NT2/D1 (cell line): ENCODE measurements around the gene HIP1.
"Not testable (repeated sequence)": the region's sequence is repeated elsewhere in the genome, so short reads cannot be mapped to it uniquely, and the experiment has no call there.

Source experiments
- DNase-seq: peaks from one replicate; pipeline ENCODE4 v3.0.0-alpha.2; 2011; ENCODE audit warnings: low read depth, low spot score
- H3K27me3 ChIP-seq: 2 replicates; pipeline ENCODE4 v1.6.0; 2011; ENCODE audit warnings: mild to moderate bottlenecking; ENCODE audit not compliant: insufficient read length, insufficient read depth
- H3K36me3 ChIP-seq: 2 replicates; pipeline ENCODE4 v1.6.1; 2011; ENCODE audit warnings: mild to moderate bottlenecking, low read length, mixed read lengths; ENCODE audit not compliant: insufficient read depth, insufficient read length
- H3K4me1 ChIP-seq: 2 replicates; pipeline ENCODE4 v1.5.1; 2011; ENCODE audit not compliant: insufficient read depth, insufficient read length
- H3K4me3 ChIP-seq: 2 replicates; pipeline ENCODE4 v1.5.1; 2011; ENCODE audit warnings: low read depth; ENCODE audit not compliant: insufficient read length
- H3K9ac ChIP-seq: 2 replicates; pipeline ENCODE4 v1.6.0; 2011; ENCODE audit warnings: low read depth; ENCODE audit not compliant: insufficient read length
- H3K9me3 ChIP-seq: 2 replicates; pipeline ENCODE4 v1.5.1; 2011; ENCODE audit warnings: mild to moderate bottlenecking, low read length; ENCODE audit not compliant: insufficient read depth
- SUZ12 ChIP-seq: IDR thresholded peaks from 2 replicates; pipeline ENCODE4 v1.6.1; 2011; ENCODE audit not compliant: insufficient read length, insufficient read depth; ENCODE audit errors: extremely low read depth
- YY1 ChIP-seq: IDR thresholded peaks from 2 replicates; pipeline ENCODE4 v1.6.1; 2011; ENCODE audit not compliant: insufficient read length, insufficient read depth
- ZNF274 ChIP-seq: IDR thresholded peaks from 2 replicates; pipeline ENCODE4 v1.6.1; 2011; ENCODE audit warnings: mild to moderate bottlenecking, low read depth, low read length

The HIP1 gene

GRCh38 chr7:75699993-75700392 is 38.7 kb downstream of the HIP1 start:
- no peaks in the 10 kb centered on the region for H3K27me3 ChIP-seq
- H3K9me3 ChIP-seq, result no peaks in the 10 kb centered on the region
- H3K4me1 ChIP-seq, result no peaks in the 10 kb centered on the region
- no peak overlapping the region for H3K4me3 ChIP-seq
- no peak for DNase-seq
- H3K36me3 ChIP-seq, result no peaks in the 10 kb centered on the region
- no peak overlapping the region for H3K9ac ChIP-seq
- no peak for TF ChIP-seq SUZ12
- TF ChIP-seq YY1, result no peak

- no peak for DNase-seq
- TF ChIP-seq SUZ12 (no peak), YY1 (no peak), ZNF274 (no peak)
- H3K9ac ChIP-seq, result no peak overlapping the region
- no peak overlapping the region for H3K4me3 ChIP-seq
- H3K9me3 ChIP-seq, result no peaks in the 10 kb centered on the region
- no peaks in the 10 kb centered on the region for H3K4me1 ChIP-seq
- no peaks in the 10 kb centered on the region for H3K27me3 ChIP-seq
- no peaks in the 10 kb centered on the region for H3K36me3 ChIP-seq
These were observed 40.4 kb downstream of the HIP1 start for GRCh38 chr7:75698358-75698757.

DNA sequence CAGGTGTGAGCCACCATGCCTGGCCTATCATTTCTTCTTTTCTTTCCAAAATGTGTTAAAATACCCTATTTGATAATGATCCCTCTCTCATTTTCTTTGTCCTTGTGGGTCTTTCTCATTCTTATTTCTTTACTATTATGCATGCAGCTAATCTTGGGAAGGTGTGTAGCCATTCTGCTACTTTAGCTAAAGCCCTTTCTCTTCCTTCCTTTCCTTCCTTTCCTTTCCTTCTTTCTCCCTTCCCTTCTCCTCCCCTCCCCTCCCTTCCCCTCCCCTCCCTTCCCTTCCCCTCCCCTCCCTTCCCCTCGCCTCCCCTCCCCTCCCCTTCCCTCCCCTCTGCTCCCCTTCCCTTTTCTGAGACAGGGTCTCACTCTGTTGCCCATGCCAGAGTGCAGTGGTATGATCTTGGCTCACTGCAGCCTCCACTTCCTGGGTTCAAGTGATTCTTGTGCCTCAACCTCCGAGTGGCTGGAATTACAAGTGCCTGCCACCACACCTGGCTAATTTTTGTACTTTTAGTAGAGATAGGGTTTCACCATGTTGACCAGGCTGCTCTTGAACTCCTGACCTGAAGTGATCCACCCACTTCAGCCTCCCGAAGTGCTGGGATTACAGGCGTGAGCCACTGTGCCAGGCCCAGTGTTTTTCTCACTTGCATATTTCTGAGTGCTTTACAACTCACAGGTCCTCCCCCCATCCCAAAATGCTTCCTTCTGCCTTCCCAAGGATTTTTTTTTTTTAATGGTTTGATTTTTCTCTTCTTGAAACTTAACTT is 42.3 kb downstream of the HIP1 start:
- no peak overlapping the region for H3K4me3 ChIP-seq
- H3K4me1 ChIP-seq, result no peaks in the 10 kb centered on the region
- no peaks in the 10 kb centered on the region for H3K27me3 ChIP-seq
- H3K9ac ChIP-seq, result no peak overlapping the region
- no peaks in the 10 kb centered on the region for H3K36me3 ChIP-seq
- DNase-seq, result no peak
- TF ChIP-seq ZNF274 (no peak), SUZ12 (no peak), YY1 (no peak)
- H3K9me3 ChIP-seq, result no peaks in the 10 kb centered on the region

DNA sequence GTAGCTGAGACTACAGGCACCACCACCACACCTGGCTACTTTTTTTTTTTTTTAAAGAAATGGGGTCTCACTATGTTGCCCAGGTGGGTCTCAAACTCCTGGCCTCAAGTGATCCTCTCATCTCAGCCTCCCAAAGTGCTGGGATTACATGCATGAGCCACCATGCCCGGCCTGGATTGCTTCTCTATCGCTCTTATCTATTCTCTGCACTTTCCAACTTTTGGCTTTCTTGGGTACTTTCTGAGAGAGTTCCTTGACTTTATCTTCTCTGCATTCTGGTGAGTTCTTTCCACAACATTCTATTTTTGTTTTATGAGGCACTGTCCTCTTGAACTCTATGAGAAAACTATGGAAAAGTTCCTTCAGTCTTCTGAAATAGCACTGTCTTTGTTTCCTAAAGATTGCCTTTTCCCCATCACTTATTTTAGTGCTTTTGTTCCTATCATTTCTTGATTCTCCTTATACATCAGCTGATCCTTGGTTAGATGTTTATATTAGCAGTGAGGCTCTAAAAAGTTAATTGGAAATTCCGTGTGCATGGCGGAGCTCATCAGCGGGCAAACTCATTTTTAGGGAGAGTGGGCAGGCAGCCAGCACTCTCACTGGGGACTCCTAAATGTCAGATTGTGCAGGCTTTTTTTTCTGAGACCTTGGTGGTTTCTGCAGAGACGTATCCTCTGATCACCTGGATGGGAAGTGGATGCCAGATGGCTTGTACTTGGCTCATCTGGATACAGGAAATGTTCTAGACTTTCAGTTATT is 43.9 kb downstream of the HIP1 start:
- no peak overlapping the region for H3K9ac ChIP-seq
- H3K4me1 ChIP-seq, result no peaks in the 10 kb centered on the region
- DNase-seq, result no peak
- no peak for TF ChIP-seq SUZ12
- no peak for TF ChIP-seq ZNF274
- TF ChIP-seq YY1, result no peak
- no peaks in the 10 kb centered on the region for H3K36me3 ChIP-seq
- no peak overlapping the region for H3K4me3 ChIP-seq
- H3K9me3 ChIP-seq, result no peaks in the 10 kb centered on the region
- H3K27me3 ChIP-seq, result no peaks in the 10 kb centered on the region

DNA sequence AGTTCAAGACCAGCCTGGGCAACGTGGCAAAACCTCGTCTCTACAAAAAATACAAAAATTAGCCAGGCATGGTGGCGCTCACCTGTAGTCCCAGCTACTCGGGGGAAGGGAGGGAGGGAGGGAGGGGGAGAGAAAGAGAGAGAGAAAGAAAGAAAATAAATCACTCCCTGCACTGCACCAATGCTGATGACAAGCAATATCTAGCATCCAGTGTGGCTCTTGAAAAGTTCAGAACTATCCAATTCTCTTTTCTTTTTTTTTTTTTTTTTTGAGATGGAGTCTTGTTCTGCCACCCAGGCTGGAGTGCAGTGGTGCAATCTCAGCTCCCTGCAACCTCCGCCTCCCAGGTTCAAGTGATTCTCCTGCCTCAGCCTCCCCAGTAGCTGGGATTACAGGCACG is 45.1 kb downstream of the HIP1 start:
- H3K36me3 ChIP-seq, H3K4me1 ChIP-seq, H3K4me3 ChIP-seq, H3K27me3 ChIP-seq, H3K9me3 ChIP-seq, H3K9ac ChIP-seq, DNase-seq: not testable (repeated sequence)

DNA sequence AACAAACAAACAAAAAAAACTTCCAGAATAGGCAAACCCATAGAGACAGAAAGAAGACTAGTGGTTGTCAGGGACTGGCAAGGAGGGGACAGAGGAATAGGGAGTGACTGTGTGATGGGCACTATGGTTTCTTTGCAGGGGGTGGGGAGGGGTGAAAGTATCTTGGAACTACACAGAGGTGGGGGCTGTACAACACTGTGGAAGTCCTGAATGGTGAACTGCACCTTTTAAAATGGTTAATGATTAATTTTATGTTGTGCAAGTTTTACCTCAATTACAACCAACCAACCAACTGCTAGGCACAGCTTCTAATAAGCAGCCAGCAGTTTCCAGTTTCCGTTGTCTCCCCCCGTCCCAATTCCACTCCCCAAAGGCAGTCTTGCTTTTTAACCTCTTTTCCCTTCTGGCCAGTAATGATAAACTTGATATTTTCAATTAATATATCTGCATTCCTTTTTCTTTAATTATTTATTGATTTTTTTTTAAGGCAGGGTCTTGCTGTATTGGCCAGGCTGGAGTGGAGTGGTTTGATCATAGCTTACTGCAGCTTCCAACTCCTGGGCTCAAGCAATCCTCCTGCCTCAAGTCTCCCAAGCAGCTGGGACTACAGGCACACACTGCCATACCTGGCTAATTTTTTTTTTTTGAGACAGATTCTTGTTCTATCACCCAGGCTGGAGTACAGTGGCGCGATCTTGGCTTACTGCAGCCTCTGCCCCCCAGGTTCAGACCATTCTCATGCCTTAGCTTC is 46.8 kb downstream of the HIP1 start:
- H3K9ac ChIP-seq, result no peak overlapping the region
- no peaks in the 10 kb centered on the region for H3K9me3 ChIP-seq
- peaks cover 2% of the 10 kb centered on the region for H3K4me1 ChIP-seq
- no peak for DNase-seq
- H3K36me3 ChIP-seq, result no peaks in the 10 kb centered on the region
- no peak overlapping the region for H3K4me3 ChIP-seq
- TF ChIP-seq ZNF274 (no peak), YY1 (no peak), SUZ12 (no peak)
- no peaks in the 10 kb centered on the region for H3K27me3 ChIP-seq

DNA sequence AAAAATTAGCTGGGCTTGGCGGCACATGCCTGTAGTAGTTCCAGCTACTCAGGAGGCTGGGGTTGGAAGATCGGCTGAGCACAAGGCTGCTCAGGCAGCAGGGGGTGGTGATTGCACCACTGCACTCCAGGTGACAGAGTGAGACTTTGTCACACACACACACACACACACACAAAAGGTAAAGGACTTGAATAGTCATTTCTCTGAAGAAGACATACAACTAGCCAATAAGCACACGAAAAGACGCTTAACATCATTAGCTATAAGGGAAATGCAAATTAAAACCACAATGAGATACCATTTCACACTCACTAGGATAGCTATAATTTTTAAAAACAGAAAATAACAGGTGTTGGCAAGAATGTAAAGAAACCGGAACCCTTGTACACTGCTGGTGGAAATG is 48.6 kb downstream of the HIP1 start:
- Histone ChIP-seq H3K4me1 (peaks cover 2% of the 10 kb centered on the region), H3K36me3 (no peaks in the 10 kb centered on the region), H3K27me3 (no peaks in the 10 kb centered on the region), H3K9ac (no peak overlapping the region), H3K9me3 (no peaks in the 10 kb centered on the region), H3K4me3 (no peak overlapping the region)
- DNase-seq, result no peak
- no peak for TF ChIP-seq ZNF274
- TF ChIP-seq SUZ12, result no peak
- TF ChIP-seq YY1, result no peak
